ENCODE measurements around the gene ERMAP. TPM values are rescaled to one million over a fixed set of nuclear protein-coding genes. Genes with fewer than 3 reads are reported as not detected.

Gene ERMAP
- total and polyA plus RNA-seq, 2 experiments from 2014 or later: 1.2 to 2.2 TPM

DNA sequence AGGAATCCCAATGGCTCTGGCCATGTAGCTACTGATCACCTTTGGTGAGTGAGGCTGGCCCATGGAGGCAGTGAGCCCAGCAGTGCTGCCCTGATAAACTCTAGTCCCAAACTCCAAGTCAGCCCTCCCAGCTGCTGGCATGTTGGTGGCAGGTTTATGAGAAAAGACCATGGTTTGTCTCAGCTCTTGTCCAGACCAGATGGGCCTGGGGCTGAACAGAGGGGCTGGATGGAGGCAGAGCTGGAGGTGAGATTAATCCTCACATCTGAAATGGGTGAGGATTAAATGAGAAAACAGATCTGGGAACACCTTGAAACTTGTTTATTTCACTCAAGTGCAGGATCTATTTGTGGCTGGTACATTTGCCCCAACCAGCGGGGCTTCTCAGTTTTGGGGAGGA lies 28.9 kb upstream of the ERMAP start (continued):
- TF ChIP-seq CTCF (conservative IDR thresholded peaks at IDR 0.05; ENCODE audit: low read depth in 2 of 2): no peak

- no peak overlapping the region for H3K4me3 ChIP-seq
- no peaks in the 10 kb centered on the region for H3K36me3 ChIP-seq (ENCODE audit: insufficient read depth)
- no peaks in the 10 kb centered on the region for H3F3A ChIP-seq (replicated peaks; ENCODE audit: low read depth)
- ATAC-seq (no peak), DNase-seq (ENCODE audit: low spot score) (no peak)
- H3K4me1 Mint-ChIP-seq: no peaks in the 10 kb centered on the region; the same call in 2 of the 3 replicates
- no peak overlapping the region for H3K27ac Mint-ChIP-seq
- no peaks in the 10 kb centered on the region for H3K79me2 ChIP-seq (replicated peaks; ENCODE audit: insufficient read depth)
- H3K36me3 Mint-ChIP-seq (ENCODE audit: low read depth): no peaks in the 10 kb centered on the region
- no peaks in the 10 kb centered on the region for H3K9me3 Mint-ChIP-seq
- H3K4me2 ChIP-seq: no peak overlapping the region
- no peak overlapping the region for H3K4me3 Mint-ChIP-seq
- no peaks in the 10 kb centered on the region for H3K4me1 ChIP-seq (ENCODE audit: insufficient read depth)
- no peaks in the 10 kb centered on the region for H3K9me2 ChIP-seq (ENCODE audit: insufficient read depth)
- H3K27me3 ChIP-seq (ENCODE audit: insufficient read depth): no peaks in the 10 kb centered on the region
- no peak overlapping the region for H3K27ac ChIP-seq (ENCODE audit: low read depth)
- H4K20me1 ChIP-seq (replicated peaks; ENCODE audit: insufficient read depth): no peaks in the 10 kb centered on the region
- no peak overlapping the region for H2AFZ ChIP-seq
- peaks cover 5% of the 10 kb centered on the region for H3K27me3 Mint-ChIP-seq (ENCODE audit: insufficient read depth, low read depth, poor library complexity)
- TF ChIP-seq REST (IDR thresholded peaks at IDR 0.05; ENCODE audit: unreplicated experiment) (no peak), STAT1 (IDR thresholded peaks at IDR 0.05; ENCODE audit: unreplicated experiment) (no peak), CREB1 (CRISPR knock-in tag; IDR thresholded peaks at IDR 0.05; ENCODE audit: low read depth) (no peak), CTCF (conservative IDR thresholded peaks at IDR 0.05; ENCODE audit: low read depth in 2 of 2) (no peak), NANOG (IDR thresholded peaks at IDR 0.05; ENCODE audit: borderline replicate concordance) (no peak), ZNF114 (CRISPR knock-in tag; IDR thresholded peaks at IDR 0.05) (no peak), ZNF331 (CRISPR knock-in tag; IDR thresholded peaks at IDR 0.05; ENCODE audit: low read depth) (no peak), EZH2 (IDR thresholded peaks at IDR 0.05; ENCODE audit: low read depth, unreplicated experiment) (no peak), POLR2AphosphoS5 (IDR thresholded peaks at IDR 0.05; ENCODE audit: low read depth) (no peak), JUNB (IDR thresholded peaks at IDR 0.05; ENCODE audit: unreplicated experiment) (no peak), EZH2phosphoT487 (IDR thresholded peaks at IDR 0.05; ENCODE audit: unreplicated experiment) (no peak)
- TF ChIP-seq, protein P1, sequence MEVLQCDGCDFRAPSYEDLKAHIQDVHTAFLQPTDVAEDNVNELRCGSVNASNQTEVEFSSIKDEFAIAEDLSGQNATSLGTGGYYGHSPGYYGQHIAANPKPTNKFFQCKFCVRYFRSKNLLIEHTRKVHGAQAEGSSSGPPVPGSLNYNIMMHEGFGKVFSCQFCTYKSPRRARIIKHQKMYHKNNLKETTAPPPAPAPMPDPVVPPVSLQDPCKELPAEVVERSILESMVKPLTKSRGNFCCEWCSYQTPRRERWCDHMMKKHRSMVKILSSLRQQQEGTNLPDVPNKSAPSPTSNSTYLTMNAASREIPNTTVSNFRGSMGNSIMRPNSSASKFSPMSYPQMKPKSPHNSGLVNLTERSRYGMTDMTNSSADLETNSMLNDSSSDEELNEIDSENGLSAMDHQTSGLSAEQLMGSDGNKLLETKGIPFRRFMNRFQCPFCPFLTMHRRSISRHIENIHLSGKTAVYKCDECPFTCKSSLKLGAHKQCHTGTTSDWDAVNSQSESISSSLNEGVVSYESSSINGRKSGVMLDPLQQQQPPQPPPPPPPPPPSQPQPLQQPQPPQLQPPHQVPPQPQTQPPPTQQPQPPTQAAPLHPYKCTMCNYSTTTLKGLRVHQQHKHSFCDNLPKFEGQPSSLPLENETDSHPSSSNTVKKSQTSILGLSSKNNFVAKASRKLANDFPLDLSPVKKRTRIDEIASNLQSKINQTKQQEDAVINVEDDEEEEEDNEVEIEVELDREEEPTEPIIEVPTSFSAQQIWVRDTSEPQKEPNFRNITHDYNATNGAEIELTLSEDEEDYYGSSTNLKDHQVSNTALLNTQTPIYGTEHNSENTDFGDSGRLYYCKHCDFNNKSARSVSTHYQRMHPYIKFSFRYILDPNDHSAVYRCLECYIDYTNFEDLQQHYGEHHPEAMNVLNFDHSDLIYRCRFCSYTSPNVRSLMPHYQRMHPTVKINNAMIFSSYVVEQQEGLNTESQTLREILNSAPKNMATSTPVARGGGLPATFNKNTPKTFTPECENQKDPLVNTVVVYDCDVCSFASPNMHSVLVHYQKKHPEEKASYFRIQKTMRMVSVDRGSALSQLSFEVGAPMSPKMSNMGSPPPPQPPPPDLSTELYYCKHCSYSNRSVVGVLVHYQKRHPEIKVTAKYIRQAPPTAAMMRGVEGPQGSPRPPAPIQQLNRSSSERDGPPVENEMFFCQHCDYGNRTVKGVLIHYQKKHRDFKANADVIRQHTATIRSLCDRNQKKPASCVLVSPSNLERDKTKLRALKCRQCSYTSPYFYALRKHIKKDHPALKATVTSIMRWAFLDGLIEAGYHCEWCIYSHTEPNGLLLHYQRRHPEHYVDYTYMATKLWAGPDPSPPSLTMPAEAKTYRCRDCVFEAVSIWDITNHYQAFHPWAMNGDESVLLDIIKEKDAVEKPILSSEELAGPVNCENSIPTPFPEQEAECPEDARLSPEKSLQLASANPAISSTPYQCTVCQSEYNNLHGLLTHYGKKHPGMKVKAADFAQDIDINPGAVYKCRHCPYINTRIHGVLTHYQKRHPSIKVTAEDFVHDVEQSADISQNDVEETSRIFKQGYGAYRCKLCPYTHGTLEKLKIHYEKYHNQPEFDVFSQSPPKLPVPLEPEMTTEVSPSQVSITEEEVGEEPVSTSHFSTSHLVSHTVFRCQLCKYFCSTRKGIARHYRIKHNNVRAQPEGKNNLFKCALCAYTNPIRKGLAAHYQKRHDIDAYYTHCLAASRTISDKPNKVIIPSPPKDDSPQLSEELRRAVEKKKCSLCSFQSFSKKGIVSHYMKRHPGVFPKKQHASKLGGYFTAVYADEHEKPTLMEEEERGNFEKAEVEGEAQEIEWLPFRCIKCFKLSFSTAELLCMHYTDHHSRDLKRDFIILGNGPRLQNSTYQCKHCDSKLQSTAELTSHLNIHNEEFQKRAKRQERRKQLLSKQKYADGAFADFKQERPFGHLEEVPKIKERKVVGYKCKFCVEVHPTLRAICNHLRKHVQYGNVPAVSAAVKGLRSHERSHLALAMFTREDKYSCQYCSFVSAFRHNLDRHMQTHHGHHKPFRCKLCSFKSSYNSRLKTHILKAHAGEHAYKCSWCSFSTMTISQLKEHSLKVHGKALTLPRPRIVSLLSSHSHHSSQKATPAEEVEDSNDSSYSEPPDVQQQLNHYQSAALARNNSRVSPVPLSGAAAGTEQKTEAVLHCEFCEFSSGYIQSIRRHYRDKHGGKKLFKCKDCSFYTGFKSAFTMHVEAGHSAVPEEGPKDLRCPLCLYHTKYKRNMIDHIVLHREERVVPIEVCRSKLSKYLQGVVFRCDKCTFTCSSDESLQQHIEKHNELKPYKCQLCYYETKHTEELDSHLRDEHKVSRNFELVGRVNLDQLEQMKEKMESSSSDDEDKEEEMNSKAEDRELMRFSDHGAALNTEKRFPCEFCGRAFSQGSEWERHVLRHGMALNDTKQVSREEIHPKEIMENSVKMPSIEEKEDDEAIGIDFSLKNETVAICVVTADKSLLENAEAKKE (CRISPR knock-in tag; IDR thresholded peaks at IDR 0.05): no peak
Measured at GRCh38 chr1:42793824-42794223, 23.1 kb upstream of the ERMAP start.

Data from GM23338 (cell line).